Upper lobe of right lung (tissue), 1 donor: ENCODE measurements around the gene EYA2. TPM values are rescaled to one million over a fixed set of nuclear protein-coding genes. Genes with fewer than 3 reads are reported as not detected.

Experiments
- ATAC-seq: fragments of 200-7000 bp; cut with Tn5 transposase; one replicate; pipeline ENCODE4 v1.9.1; 2020; ENCODE audit warnings: mild to moderate bottlenecking, moderate library complexity
- DNase-seq: peaks from one replicate; pipeline ENCODE4 v3.0.0-alpha.2; 2020
- H3K27ac ChIP-seq: fragments of 200-600 bp; one replicate; pipeline ENCODE4 v1.8.0; 2022
- H3K27me3 ChIP-seq: fragments of 200-600 bp; one replicate; pipeline ENCODE4 v1.8.0; 2022; ENCODE audit warnings: mild to moderate bottlenecking
- H3K36me3 ChIP-seq: fragments of 200-600 bp; one replicate; pipeline ENCODE4 v1.8.0; 2022
- H3K4me1 ChIP-seq: fragments of 200-600 bp; one replicate; pipeline ENCODE4 v1.8.0; 2022
- H3K4me3 ChIP-seq: fragments of 200-600 bp; one replicate; pipeline ENCODE4 v1.8.0; 2022; ENCODE audit warnings: mild to moderate bottlenecking
- H3K9me3 ChIP-seq: fragments of 200-600 bp; one replicate; pipeline ENCODE4 v1.8.0; 2022
- intact Hi-C: fragments of 100-400 bp; cut with DNase I; formaldehyde crosslinking; loops from one replicate; pipeline ENCODE4 v1.11.0; 2022
- total RNA-seq: library from RNA; stranded (reverse); fragmentation: NEBNext Ultra II Directional; extraction: Animal tissue kit (Norgen Biotek cat#: 25700); gene quantifications from one replicate; pipeline ENCODE4 v1.2.1, GENCODE V29; 2021
- TF ChIP-seq, protein P1 (sequence below): fragments of 200-600 bp; IDR thresholded peaks from one replicate; pipeline ENCODE4 v1.8.0; 2022; ENCODE audit warnings: antibody characterized with exemption
- donor health status: DM: no; HTN: yes; CAD: no; lungs with severe emphysema.

EYA2 gene
- total RNA-seq, 1 donor from 2014 or later = 1.8 TPM

DNA sequence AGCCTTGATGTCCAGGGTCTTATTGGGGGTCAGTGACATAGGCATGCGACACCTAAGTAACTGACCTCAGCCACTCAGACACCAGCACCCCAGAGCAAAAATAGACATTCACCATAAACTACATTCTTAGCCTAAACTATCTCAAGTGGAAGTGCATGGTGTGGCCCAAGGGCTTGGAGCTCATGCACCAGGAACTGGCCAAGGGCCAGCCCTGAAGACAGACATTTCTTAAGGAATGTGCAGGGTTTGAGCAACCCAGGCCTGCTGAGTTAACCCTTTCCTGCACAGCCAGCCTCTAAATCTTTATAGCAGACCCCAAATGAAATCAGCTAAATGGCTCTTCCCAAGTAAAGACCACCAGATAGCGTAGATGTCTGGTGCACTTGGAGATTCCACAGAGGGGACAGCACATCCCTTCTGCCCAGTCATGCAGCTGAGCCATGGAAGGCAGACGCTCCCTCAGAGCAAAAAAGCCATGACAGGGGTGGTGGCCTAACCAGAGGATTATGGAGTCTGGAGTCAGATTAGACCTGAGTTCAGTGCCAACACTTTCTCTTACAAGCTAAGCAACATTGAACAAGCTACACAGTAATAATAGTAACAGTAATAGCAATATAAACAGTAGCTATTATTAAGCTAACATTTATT lies 239.3 kb downstream of the EYA2 start:
- no peak overlapping the region for H3K27ac ChIP-seq
- no peaks in the 10 kb centered on the region for H3K9me3 ChIP-seq
- ATAC-seq (peak; percentile 46), DNase-seq (no peak)
- no peaks in the 10 kb centered on the region for H3K27me3 ChIP-seq
- H3K4me3 ChIP-seq = no peak overlapping the region
- TF ChIP-seq, protein P1, sequence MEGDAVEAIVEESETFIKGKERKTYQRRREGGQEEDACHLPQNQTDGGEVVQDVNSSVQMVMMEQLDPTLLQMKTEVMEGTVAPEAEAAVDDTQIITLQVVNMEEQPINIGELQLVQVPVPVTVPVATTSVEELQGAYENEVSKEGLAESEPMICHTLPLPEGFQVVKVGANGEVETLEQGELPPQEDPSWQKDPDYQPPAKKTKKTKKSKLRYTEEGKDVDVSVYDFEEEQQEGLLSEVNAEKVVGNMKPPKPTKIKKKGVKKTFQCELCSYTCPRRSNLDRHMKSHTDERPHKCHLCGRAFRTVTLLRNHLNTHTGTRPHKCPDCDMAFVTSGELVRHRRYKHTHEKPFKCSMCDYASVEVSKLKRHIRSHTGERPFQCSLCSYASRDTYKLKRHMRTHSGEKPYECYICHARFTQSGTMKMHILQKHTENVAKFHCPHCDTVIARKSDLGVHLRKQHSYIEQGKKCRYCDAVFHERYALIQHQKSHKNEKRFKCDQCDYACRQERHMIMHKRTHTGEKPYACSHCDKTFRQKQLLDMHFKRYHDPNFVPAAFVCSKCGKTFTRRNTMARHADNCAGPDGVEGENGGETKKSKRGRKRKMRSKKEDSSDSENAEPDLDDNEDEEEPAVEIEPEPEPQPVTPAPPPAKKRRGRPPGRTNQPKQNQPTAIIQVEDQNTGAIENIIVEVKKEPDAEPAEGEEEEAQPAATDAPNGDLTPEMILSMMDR = no peak
- no peaks in the 10 kb centered on the region for H3K4me1 ChIP-seq
- intact Hi-C loops = no loop called here
- H3K36me3 ChIP-seq = no peaks in the 10 kb centered on the region

DNA sequence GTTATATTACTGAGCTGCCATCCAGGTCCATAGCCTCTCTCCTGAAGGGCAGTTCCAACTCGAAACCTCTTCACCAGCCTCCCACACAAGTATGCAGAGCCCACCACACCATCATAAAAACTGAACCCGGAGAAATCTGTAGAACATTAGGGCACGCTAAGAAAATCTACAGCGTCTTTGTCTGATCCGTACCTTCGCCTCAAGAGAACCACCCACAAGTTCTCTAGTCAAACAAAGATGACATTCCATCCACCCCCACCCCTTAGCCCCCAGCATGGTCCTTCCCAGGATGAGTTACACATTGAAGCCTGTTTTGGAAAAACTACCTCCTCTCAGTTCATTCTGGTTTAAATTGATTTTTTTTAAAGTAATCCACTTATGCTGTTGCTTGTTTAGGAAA lies 242.1 kb downstream of the EYA2 start:
- no peaks in the 10 kb centered on the region for H3K36me3 ChIP-seq
- no peak overlapping the region for H3K27ac ChIP-seq
- TF ChIP-seq, protein P1 = no peak
- no peaks in the 10 kb centered on the region for H3K9me3 ChIP-seq
- no peaks in the 10 kb centered on the region for H3K4me1 ChIP-seq
- DNase-seq (no peak), ATAC-seq (no peak)
- intact Hi-C loops = no loop called here
- H3K4me3 ChIP-seq = no peak overlapping the region
- H3K27me3 ChIP-seq = no peaks in the 10 kb centered on the region

DNA sequence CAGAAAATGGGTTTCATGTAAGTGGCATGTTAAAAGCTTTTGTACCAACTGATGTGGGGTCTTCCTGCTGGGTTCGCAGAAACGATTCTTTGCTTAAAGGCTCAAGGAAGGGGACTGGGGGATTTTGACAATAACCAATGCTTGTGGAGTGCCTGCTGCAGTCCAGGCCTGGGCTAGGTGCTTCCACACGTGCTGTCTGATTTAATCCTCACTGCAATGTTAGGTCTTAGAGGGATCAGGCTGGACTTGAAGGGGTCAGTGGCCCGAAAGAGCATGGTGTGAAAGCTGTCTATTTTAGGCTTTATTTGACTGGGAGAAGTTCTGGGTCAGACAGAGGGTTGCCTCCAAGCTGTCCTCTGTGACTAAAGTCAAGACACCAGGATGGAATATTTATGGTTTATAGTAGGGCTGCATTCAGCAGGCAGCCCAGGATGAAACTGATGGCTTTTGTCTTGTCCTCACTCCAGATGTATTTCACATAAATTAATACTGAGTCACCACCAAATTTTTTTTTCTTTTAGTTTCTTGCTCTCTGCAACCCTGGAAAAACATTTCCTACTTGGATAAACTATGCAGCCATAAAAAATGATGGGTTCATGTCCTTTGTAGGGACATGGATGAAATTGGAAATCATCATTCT lies 242.7 kb downstream of the EYA2 start:
- no peak overlapping the region for H3K4me3 ChIP-seq
- TF ChIP-seq, protein P1 = no peak
- no peaks in the 10 kb centered on the region for H3K9me3 ChIP-seq
- no peaks in the 10 kb centered on the region for H3K4me1 ChIP-seq
- no peaks in the 10 kb centered on the region for H3K27me3 ChIP-seq
- intact Hi-C loops = no loop called here
- no peak overlapping the region for H3K27ac ChIP-seq
- ATAC-seq = no peak
- no peak for DNase-seq
- no peaks in the 10 kb centered on the region for H3K36me3 ChIP-seq

DNA sequence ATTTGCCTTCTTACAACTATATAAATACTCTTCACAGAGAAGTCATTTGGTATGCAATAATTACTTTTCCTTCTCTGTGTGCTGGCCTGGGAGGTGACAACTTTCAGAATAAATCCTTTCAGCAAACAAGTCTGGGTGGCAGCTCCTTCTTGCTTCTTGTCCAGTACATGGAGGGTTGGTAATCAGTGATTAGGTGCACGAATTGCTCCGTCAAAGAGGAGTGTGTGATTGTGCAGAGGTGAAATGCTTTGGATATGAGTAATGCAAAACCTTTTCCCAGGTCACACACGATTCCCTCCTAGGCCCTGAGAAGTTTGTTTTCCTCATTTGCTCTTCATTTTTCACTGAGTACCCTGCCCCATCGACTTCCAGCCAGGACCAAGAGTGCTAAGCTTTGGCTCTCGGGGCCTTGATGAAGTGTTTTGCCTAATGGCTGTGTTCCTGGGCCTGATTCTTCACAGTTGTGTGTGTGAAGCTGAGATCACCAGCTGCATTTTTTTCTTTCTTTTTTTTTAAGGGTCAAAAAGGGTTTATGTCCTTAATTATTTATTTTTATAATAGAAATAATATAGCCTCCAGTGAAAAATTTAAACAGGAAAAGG lies 245.4 kb downstream of the EYA2 start:
- DNase-seq (no peak), ATAC-seq (peak; percentile 16)
- Histone ChIP-seq H3K36me3 (no peaks in the 10 kb centered on the region), H3K27ac (no peak overlapping the region), H3K4me3 (no peak overlapping the region), H3K27me3 (no peaks in the 10 kb centered on the region), H3K9me3 (no peaks in the 10 kb centered on the region), H3K4me1 (no peaks in the 10 kb centered on the region)
- TF ChIP-seq, protein P1 = no peak
- intact Hi-C loops = no loop called here

DNA sequence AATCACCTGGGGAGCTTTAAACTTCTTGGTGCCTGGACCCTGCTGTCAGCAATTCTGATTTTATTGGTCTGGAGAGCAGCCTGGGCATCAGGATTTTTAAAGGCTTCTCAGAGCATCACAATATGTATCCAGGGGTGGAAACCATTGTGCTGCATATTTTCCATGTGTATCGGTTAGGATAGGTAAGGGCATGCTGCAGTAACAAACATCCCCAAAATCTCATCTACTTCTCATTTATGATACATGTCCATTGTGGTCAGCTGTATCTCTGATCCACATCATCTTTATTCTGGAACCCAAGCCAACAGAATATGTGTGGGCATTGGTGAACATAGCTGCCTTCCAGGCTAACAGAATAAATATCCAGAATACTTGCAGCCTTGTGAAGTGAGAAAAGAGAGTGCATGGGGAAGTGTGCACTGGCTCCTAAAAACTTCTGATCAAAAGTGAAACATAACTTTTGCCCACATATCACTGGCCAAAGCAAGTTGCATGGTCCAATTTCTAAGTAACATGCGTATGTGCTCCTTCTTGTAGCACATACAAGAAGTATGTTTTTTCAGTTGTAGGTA lies 246.8 kb downstream of the EYA2 start:
- Histone ChIP-seq H3K36me3 (no peaks in the 10 kb centered on the region), H3K4me1 (no peaks in the 10 kb centered on the region), H3K27ac (no peak overlapping the region), H3K9me3 (no peaks in the 10 kb centered on the region), H3K4me3 (no peak overlapping the region), H3K27me3 (no peaks in the 10 kb centered on the region)
- DNase-seq = no peak
- TF ChIP-seq, protein P1 = no peak
- intact Hi-C loops = no loop called here
- no peak for ATAC-seq
